Mononuclear cell (primary cell): ENCODE data around the gene TMEM207. TPM values are rescaled to one million over a fixed set of nuclear protein-coding genes. Genes with fewer than 3 reads are reported as not detected.

ENCODE experiments used
- H3K27me3 ChIP-seq: 2 replicates; pipeline ENCODE4 v1.6.0; 2011; ENCODE audit warnings: low read length, control low read depth; ENCODE audit not compliant: insufficient read depth
- H3K4me1 ChIP-seq: 2 replicates; pipeline ENCODE4 v1.5.1; 2011; ENCODE audit warnings: mild to moderate bottlenecking, low read length, control low read depth; ENCODE audit not compliant: insufficient read depth
- H3K4me3 ChIP-seq: 2 replicates; pipeline ENCODE4 v1.5.1; 2011; ENCODE audit warnings: mild to moderate bottlenecking, low read length, moderate library complexity
- H3K9me3 ChIP-seq: 2 replicates; pipeline ENCODE4 v1.5.1; 2011; ENCODE audit warnings: low read depth, mild to moderate bottlenecking, control low read depth, low read length
- total RNA-seq: library from RNA; depleted of rRNA; stranded (reverse); fragments of >200 nt; gene quantifications from one replicate; pipeline ENCODE4 v1.2.3, GENCODE V29; 2012

The TMEM207 gene
- total RNA-seq, 1 donor = not detected

DNA sequence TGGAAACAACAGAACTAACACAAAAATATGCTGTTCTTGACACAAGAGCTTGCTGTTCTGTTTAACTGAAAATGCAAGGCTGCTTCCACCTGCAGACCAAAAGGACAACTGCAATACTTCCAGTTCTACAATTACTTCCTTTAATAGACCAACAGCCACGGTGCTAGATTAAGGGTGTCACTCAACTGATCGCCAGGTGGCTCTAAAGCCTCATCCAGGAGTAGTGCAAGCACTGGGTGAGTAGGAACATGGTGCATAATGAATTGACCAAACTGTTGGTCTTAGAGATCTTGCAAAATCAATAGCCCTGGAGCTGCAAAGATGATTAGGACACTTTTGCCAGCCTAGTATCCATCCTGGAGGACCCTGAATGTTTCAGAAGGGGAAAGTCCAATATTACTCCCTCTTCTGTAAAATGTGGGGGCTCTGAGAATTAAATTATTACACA is 65.4 kb downstream of the TMEM207 start:
- Histone ChIP-seq H3K4me3 (no peak overlapping the region), H3K4me1 (no peaks in the 10 kb centered on the region), H3K9me3 (no peaks in the 10 kb centered on the region), H3K27me3 (no peaks in the 10 kb centered on the region)

DNA sequence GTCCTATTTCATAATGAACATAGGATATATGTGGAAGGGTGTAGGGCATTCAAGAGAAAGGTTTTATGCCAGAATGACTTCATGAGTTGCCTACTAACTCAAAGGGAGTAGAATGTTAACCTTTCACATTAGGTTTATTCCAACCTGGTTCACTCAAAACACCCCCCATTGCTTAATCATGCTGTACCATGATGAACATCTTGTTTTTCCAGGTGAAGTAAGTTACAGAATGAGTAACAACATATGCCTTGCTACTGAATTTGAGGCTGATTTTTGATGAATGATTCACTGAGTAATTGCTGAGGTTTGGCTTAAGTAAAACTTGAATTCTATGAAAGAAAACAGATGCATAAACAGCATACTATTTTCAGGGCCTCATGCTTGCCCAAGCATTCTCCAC is 67.6 kb downstream of the TMEM207 start:
- Histone ChIP-seq H3K27me3 (no peaks in the 10 kb centered on the region), H3K4me1 (no peaks in the 10 kb centered on the region), H3K9me3 (no peaks in the 10 kb centered on the region), H3K4me3 (no peak overlapping the region)

DNA sequence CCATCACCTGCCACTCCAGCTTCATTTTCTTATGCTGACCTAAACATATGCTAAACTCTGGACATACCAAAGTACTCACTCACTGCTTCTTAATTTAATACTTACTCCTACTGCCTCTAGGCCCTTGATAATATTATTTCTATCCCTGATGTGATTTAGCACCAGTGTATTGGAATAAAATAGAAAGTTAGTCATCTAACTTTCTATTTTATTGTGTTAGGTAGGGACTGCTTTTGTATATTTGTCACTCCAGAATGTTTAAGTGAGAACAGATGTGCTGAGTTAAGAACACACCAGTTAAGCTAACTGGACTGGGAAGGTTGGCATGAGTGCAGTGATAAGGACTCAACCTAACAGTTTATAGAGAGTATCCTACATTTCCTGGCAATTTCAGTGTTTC is 68.3 kb downstream of the TMEM207 start:
- no peak overlapping the region for H3K4me3 ChIP-seq
- no peaks in the 10 kb centered on the region for H3K9me3 ChIP-seq
- no peaks in the 10 kb centered on the region for H3K27me3 ChIP-seq
- no peaks in the 10 kb centered on the region for H3K4me1 ChIP-seq

- no peak overlapping the region for H3K4me3 ChIP-seq
- no peaks in the 10 kb centered on the region for H3K27me3 ChIP-seq
- H3K9me3 ChIP-seq = no peaks in the 10 kb centered on the region
- H3K4me1 ChIP-seq = no peaks in the 10 kb centered on the region
These were observed 69.5 kb downstream of the TMEM207 start for GRCh38 chr3:190380184-190380583.

Other genes with a start within 250 kb of the TMEM207 start
- 0.10 TPM for gene CLDN1, start 127.5 kb downstream of the TMEM207 start, total RNA-seq
- gene CLDN16, start 61.7 kb downstream of the TMEM207 start, total RNA-seq = 0.10 TPM
- 18.1 TPM for gene IL1RAP, start 64.2 kb upstream of the TMEM207 start, total RNA-seq